ENCODE data around the gene GP1BB.
"Not testable (repeated sequence)": the region's sequence is repeated elsewhere in the genome, so short reads cannot be mapped to it uniquely, and the experiment has no call there.

Gene GP1BB

DNA sequence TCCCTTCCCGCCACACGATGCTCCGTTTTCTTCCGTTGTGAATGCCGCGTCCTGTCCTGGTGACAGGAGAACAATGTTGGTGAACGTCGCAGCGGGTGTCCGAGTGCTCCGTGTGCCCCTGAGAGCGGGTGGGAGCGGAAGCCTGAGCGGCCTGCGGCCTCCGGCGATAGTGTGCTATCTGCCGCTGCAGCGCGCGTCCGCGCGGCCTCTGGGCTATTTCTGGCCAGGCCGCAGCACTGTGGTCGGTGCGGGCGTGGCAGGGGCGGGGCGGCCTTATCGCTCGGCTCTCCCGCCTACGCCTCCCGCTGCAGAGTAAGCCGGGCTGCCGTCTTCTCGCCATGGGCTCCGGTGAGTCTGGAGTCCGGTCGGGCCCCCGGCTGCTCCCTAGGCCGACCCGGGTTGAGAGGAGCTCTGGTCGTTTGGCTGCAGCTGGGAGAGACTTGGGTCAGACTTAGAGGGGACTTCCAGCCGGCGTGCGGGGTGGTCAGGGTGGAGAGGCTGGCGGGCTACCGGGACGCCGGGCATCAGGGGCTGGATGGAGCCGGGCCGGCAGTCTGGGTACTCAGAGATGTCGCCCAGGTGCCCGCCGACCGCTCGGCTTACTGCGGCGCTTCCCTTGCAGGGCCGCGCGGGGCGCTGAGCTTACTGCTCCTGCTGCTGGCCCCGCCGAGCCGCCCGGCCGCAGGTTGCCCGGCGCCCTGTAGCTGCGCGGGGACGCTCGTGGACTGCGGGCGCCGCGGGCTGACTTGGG lies at the start of gene GP1BB:
GP1BB (plus strand) TSS at position 308 of the 751 bp plus-strand sequence; CDS start at position 339, 31 bp downstream.
- no peak for DNase-seq

DNA sequence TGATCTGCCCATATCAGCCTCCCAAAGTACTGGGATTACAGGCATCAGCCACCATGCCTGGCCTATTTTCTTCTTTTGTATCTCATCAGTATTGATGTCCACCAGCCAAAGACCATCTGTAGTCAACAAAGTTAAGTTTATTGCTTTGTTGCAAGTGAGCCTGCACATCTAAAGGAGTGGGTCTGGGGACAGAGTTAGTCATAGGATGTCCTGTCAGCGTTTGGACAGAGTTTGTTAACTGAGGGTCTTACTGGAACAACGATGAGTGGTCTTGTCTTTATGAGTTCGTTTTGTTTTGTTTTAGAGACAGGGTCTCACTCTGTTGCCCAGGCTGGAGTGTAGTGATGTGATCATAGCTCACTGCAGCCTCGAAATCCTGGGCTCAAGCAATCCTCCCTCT lies 49.7 kb upstream of the GP1BB start:
- no peak for DNase-seq

DNA sequence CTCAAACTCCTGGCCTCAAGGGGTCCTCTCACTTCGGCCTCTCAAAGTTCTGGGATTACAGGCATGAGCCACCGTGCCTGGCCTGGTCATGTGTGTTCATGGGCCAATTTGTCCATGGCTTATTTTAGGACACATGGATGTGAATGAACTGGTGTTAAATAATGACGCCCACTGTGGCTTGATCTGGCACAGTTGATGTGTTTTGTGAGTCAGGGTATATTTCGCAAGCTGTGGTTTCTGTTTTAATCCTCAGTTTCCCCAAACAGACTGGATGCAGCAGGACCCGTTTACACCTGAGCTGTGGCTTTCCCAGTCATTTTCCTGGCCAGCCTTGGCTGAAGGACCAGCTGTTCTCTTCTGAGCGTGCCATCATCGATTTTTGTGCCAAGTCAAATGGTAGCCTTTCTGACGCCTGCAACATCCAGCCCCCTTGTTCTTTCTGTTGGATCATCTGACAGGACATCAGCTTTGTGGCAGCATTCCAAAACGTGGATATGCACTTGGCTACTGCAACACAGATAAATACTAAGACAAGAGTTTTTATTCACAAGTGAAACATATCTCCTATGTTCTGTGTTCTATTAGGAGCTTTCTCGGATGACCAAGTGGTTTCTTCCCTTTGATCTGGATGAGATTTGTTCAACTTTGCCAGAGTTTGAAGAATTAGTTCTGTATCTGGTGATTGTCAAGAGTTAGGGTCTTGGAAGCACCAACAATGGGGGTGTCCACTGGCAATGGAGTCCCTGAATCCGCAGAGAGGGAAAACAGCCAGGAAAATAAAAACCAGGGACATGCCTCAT lies 49.0 kb upstream of the GP1BB start:
- no peak for DNase-seq

DNA sequence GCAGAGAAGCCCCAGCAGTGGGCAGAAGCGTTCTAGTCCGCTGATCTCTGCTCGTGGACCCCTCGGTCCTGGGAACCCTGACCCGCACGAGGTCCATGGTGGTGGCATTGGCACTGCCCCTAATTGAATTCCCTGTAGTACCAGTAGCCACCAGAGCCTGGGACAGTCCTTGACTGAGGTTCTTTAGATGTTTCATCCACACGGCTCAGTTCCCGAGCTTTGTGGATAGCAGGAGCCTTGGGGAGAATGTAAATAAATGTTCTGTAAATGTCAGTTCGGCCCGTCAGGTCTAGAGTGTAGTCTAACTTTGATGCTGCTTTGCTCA lies 48.4 kb upstream of the GP1BB start:
- no peak for DNase-seq

GRCh38 chr22:19675428-19675827 lies 47.9 kb upstream of the GP1BB start:
- no peak for DNase-seq

GRCh38 chr22:19676437-19676836 lies 46.9 kb upstream of the GP1BB start:
- not testable (repeated sequence) for DNase-seq

DNA sequence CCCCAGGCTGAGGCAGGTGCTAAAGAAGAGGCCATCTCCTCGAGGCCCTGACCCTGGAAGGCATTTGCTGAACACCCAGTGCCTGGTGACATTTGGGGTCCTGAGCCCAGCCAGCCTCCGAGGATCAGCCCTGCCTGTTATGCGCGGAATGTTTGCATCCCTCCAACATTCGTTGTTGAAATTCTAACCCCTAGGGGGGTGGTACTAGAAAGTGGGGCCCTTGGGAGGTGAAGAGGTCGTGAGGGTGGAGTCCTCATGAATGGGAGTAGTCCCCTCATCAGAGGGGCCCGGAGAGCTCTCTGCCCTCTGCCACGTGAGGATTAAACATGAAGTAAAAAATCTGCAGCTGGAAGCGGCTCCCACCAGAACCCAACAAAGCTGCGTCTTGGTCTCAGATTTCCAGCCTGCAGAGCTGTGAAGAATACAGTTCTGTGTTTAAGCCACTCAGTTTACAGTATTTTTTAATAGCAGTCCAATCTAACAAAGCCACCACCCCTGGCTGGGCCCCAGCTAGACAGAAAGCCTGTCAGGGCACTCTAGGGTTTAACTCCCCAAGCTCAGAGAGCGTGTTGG lies 44.3 kb upstream of the GP1BB start:
- DNase-seq: no peak

GRCh38 chr22:19679522-19680101 lies 43.7 kb upstream of the GP1BB start:
- DNase-seq: no peak

DNA sequence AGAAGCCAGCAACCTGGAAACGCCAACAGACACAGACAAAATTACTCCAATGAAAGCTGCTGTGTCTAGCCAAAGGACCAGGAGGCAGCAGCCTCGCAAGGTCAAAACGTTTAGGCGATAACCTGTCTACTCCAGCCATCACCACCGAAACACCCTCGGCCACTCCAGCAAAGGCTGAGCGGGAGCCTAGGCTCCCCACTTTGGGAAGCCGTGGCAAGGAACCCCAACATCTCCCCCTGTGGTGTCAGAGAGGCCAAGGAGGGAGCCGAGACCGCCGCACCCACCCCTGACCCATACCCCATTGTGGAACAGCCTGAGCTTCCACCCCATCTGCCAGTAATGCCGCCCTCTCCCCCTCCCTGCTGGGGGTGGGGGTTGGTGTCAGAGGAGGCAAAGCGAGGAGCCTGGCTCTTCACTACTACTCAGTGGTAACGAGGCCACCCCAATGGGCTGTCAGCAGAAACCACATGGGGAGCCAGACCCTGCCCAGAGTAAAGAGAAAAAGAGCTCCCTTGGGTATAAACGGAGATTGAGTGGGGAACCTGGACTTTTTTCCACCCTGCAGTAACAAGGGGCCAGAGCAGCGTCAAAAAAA lies 43.0 kb upstream of the GP1BB start:
- no peak for DNase-seq

DNA sequence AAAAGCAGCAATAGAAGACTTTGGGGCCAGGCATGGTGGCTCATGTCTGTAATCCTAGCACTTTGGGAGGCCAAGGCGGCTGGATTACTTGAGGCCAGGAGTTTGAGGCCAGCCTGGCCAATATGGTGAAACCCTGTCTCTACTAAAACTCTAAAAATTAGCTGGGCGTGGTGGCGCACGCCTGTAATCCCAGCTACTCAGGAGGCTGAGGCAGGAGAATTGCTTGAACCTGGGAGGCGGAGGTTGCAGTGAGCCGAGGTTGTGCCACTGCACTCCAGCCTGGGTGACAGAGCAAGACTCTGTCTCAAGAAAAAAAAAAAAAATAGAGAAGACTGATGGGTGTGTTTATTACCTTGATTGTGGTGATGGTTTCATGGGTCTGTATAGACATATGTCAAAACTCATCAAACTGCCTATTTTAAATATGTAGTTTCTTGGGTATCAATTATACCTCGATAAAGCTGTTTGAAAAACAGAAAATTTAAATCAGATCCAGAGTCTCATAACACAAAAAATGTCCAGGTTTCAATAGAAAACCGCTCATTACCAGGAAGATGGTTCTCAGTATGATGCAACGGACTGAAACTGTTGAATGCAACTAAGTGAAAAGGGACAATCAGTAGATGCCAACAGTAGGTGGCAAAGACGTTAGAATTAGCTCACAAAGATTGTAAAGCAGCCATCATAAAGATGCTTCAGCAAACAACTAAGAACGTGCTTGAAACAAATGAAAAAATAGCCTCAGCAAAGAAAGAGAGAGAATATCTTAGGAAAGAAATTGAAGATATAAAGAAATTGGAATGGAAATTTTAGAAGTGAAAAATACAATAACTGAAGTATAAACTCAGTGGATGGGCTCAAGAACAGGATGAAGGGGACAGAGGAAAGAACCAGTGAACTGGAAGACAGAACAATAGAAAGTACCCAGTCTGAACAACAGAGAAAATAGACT lies 42.2 kb upstream of the GP1BB start:
- DNase-seq: no peak

- no peak for DNase-seq
Observed at GRCh38 chr22:19681863-19682245, 41.5 kb upstream of the GP1BB start.

DNA sequence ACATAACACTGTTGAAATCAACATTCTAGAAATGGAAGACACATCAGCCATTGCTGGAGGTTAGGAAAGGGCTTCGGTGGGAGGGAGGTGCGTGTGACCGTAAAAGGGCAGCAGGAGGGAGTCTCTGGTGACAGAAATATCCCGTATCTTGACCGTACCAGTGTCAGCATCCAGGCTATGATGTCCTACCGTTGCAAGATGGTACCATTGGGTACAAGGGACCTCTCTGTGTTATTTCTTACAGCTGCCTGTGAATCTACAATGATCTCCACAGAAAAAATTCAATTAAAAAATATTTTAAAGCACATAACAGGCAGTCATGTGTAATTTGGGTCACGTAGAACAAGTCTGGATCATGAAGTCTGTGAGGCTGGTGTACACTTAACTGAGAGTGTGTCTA lies 36.4 kb upstream of the GP1BB start:
- DNase-seq: no peak

GRCh38 chr22:19687561-19688300 lies 35.6 kb upstream of the GP1BB start:
- no peak for DNase-seq

- no peak for DNase-seq
Observed at GRCh38 chr22:19688301-19689290, 34.7 kb upstream of the GP1BB start.

DNA sequence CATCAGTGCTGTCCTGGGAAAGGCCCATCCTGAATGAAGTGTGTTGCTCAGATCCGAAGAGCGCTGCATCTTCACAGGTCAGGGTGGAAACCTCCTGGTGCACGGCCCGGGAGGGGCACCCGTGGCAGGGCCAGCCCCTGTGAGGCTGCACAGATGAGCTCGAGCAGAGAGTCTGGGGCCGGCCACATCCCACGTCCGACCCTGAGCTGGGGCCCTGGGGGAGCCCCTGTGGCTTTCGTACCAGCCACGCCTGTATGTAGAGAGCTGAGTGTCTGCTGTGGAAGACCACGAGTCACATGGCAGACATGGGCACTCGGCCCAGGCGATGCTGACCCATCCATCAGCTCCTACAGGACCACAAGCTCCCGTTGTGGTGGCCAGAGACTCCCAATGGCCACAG lies 33.9 kb upstream of the GP1BB start:
- no peak for DNase-seq

GRCh38 chr22:19691007-19691720 lies 32.2 kb upstream of the GP1BB start:
- no peak for DNase-seq

DNA sequence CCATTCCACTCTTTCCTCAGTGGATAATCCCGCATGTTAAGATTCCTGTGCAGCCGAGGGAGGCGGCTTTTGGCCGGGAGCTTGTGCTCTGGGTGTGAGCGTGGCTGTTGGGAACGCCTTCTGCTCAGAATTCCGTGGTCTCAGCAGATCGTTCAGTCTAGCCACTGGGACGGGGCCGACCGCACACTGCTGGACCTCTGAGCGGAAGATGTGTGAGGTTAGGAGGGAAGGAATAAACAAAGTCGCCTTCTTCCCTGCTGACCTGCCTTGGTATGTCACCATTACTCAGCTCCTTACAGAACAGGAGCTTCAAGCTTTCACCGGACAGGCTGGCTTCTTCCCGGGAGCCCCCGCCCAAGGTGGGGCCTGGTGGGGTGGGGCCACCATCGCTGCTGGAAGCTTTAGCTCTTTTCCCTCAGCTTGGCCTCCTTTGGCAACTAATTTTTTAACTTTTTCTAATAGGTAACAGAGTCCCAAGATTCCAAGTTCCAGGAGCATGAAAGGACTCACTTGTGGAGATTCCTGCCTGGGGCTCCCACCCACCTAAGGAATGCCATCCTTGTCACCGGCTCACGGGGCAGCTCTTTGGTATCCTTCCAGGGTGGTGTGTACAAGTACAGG lies 31.5 kb upstream of the GP1BB start:
- no peak for DNase-seq

- no peak for DNase-seq
Observed at GRCh38 chr22:19693581-19693980, 29.8 kb upstream of the GP1BB start.

All from NCI-H2171 treated with DMSO at 0.1 percent for 48 hours (cell line).